ENCODE data around the gene SLC12A7. TPM values are rescaled to one million over a fixed set of nuclear protein-coding genes. Genes with fewer than 3 reads are reported as not detected.

The SLC12A7 gene
- total RNA-seq, 2 donors from 2014 or later = 18.4 to 34.6 TPM

GRCh38 chr5:1014781-1015221 lies 97.1 kb downstream of the SLC12A7 start:
- Histone ChIP-seq H3K4me3 (no peak overlapping the region), H3K4me1 (ENCODE audit: control insufficient read depth in 1 of 2, low read depth in 2 of 2) (no peaks in the 10 kb centered on the region), H3K36me3 (no peaks in the 10 kb centered on the region), H3K9me3 (no peaks in the 10 kb centered on the region), H3K27me3 (replicated peaks; ENCODE audit: insufficient read depth) (no peaks in the 10 kb centered on the region), H3K27ac (no peak overlapping the region)
- ATAC-seq (ENCODE audit: insufficient number of reproducible peaks, low FRiP score, low read depth) (no peak), DNase-seq (ENCODE audit: low spot score) (no peak)
- TF ChIP-seq CTCF (IDR thresholded peaks at IDR 0.05) = no peak

- Histone ChIP-seq H3K27me3 (replicated peaks; ENCODE audit: insufficient read depth) (peaks cover 4% of the 10 kb centered on the region), H3K36me3 (no peaks in the 10 kb centered on the region), H3K27ac (no peak overlapping the region), H3K4me3 (no peak overlapping the region), H3K9me3 (no peaks in the 10 kb centered on the region), H3K4me1 (ENCODE audit: control insufficient read depth in 1 of 2, low read depth in 2 of 2) (peaks cover 2 to 3% of the 10 kb centered on the region in 2 donors)
- DNase-seq (ENCODE audit: low spot score) (no peak), ATAC-seq (ENCODE audit: insufficient number of reproducible peaks, low FRiP score, low read depth) (no peak)
- no peak for TF ChIP-seq CTCF (IDR thresholded peaks at IDR 0.05)
Measured at GRCh38 chr5:1014346-1014745, 97.5 kb downstream of the SLC12A7 start.

GRCh38 chr5:1013948-1014301 lies 97.9 kb downstream of the SLC12A7 start:
- no peak for TF ChIP-seq CTCF (IDR thresholded peaks at IDR 0.05)
- Histone ChIP-seq H3K4me3 (no peak overlapping the region), H3K36me3 (no peaks in the 10 kb centered on the region), H3K9me3 (no peaks in the 10 kb centered on the region), H3K4me1 (ENCODE audit: control insufficient read depth in 1 of 2, low read depth in 2 of 2) (peaks cover 5 to 6% of the 10 kb centered on the region in 2 donors), H3K27me3 (replicated peaks; ENCODE audit: insufficient read depth) (peaks cover 6% of the 10 kb centered on the region), H3K27ac (no peak overlapping the region)
- ATAC-seq (ENCODE audit: insufficient number of reproducible peaks, low FRiP score, low read depth) (no peak), DNase-seq (ENCODE audit: low spot score) (no peak)

GRCh38 chr5:1013238-1013947 lies 98.5 kb downstream of the SLC12A7 start:
- Histone ChIP-seq H3K27me3 (replicated peaks; ENCODE audit: insufficient read depth) (peaks cover 6% of the 10 kb centered on the region), H3K27ac (no peak overlapping the region), H3K36me3 (no peaks in the 10 kb centered on the region), H3K4me1 (ENCODE audit: control insufficient read depth in 1 of 2, low read depth in 2 of 2) (peaks cover 5 to 6% of the 10 kb centered on the region in 2 donors), H3K4me3 (no peak overlapping the region), H3K9me3 (no peaks in the 10 kb centered on the region)
- TF ChIP-seq CTCF (IDR thresholded peaks at IDR 0.05) = no peak
- DNase-seq (ENCODE audit: low spot score) = no peak
- ATAC-seq (ENCODE audit: insufficient number of reproducible peaks, low FRiP score, low read depth) = no peak

GRCh38 chr5:1012900-1013237 lies 99.0 kb downstream of the SLC12A7 start:
- H3K27ac ChIP-seq = no peak overlapping the region
- DNase-seq (ENCODE audit: low spot score) = no peak
- peaks cover 5 to 6% of the 10 kb centered on the region in 2 donors for H3K4me1 ChIP-seq (ENCODE audit: control insufficient read depth in 1 of 2, low read depth in 2 of 2)
- H3K36me3 ChIP-seq = no peaks in the 10 kb centered on the region
- H3K27me3 ChIP-seq (replicated peaks; ENCODE audit: insufficient read depth) = peaks cover 6% of the 10 kb centered on the region
- H3K9me3 ChIP-seq = no peaks in the 10 kb centered on the region
- no peak for TF ChIP-seq CTCF (IDR thresholded peaks at IDR 0.05)
- H3K4me3 ChIP-seq = no peak overlapping the region
- no peak for ATAC-seq (ENCODE audit: insufficient number of reproducible peaks, low FRiP score, low read depth)
